Measurements from ENCODE around the gene ZBTB7C. TPM values are rescaled to one million over a fixed set of nuclear protein-coding genes. Genes with fewer than 3 reads are reported as not detected.

Gene ZBTB7C
- total RNA-seq, 1 donor from 2014 or later, result 0.61 TPM

- no peak for TF ChIP-seq CTCF (conservative IDR thresholded peaks at IDR 0.05)
- Mint-ChIP-seq H3K4me3 (no peak overlapping the region), H3K9me3 (peaks cover 10% of the 10 kb centered on the region), H3K4me1 (peaks cover 7% of the 10 kb centered on the region), H3K27me3 (ENCODE audit: low read depth) (no peaks in the 10 kb centered on the region), H3K27ac (ENCODE audit: unreplicated experiment) (no peak overlapping the region), H3K36me3 (ENCODE audit: low read depth) (peaks cover 2% of the 10 kb centered on the region)
- DNase-seq (ENCODE audit: low read depth, low spot score), result no peak
These were observed 170.5 kb downstream of the ZBTB7C start for GRCh38 chr18:48238636-48239035.

- DNase-seq (ENCODE audit: low read depth, low spot score), result no peak
- H3K27ac Mint-ChIP-seq (ENCODE audit: unreplicated experiment), result no peak overlapping the region
- TF ChIP-seq CTCF (conservative IDR thresholded peaks at IDR 0.05), result no peak
- no peaks in the 10 kb centered on the region for H3K36me3 Mint-ChIP-seq (ENCODE audit: low read depth)
- peaks cover 6% of the 10 kb centered on the region for H3K9me3 Mint-ChIP-seq
- H3K4me1 Mint-ChIP-seq, result peaks cover 7% of the 10 kb centered on the region
- H3K27me3 Mint-ChIP-seq (ENCODE audit: low read depth), result no peaks in the 10 kb centered on the region
- H3K4me3 Mint-ChIP-seq, result no peak overlapping the region
These were observed 171.0 kb downstream of the ZBTB7C start for GRCh38 chr18:48238206-48238605.

- TF ChIP-seq CTCF (conservative IDR thresholded peaks at IDR 0.05), result no peak
- Mint-ChIP-seq H3K4me3 (no peak overlapping the region), H3K36me3 (ENCODE audit: low read depth) (no peaks in the 10 kb centered on the region), H3K27ac (ENCODE audit: unreplicated experiment) (no peak overlapping the region), H3K27me3 (ENCODE audit: low read depth) (no peaks in the 10 kb centered on the region), H3K9me3 (peaks cover 5% of the 10 kb centered on the region), H3K4me1 (peaks cover 7% of the 10 kb centered on the region)
- DNase-seq (ENCODE audit: low read depth, low spot score), result no peak
These were observed 172.4 kb downstream of the ZBTB7C start for GRCh38 chr18:48236822-48237221.

- Mint-ChIP-seq H3K36me3 (ENCODE audit: low read depth) (no peaks in the 10 kb centered on the region), H3K4me1 (peaks cover 4% of the 10 kb centered on the region), H3K4me3 (no peak overlapping the region), H3K27me3 (ENCODE audit: low read depth) (peaks cover 6% of the 10 kb centered on the region), H3K9me3 (no peaks in the 10 kb centered on the region), H3K27ac (ENCODE audit: unreplicated experiment) (no peak overlapping the region)
- TF ChIP-seq CTCF (conservative IDR thresholded peaks at IDR 0.05), result peak; percentile 78
- peak; percentile 65 for DNase-seq (ENCODE audit: low read depth, low spot score)
These were observed 178.6 kb downstream of the ZBTB7C start for GRCh38 chr18:48230467-48231113.

- DNase-seq (ENCODE audit: low read depth, low spot score), result no peak
- no peak for TF ChIP-seq CTCF (conservative IDR thresholded peaks at IDR 0.05)
- peaks cover 4% of the 10 kb centered on the region for H3K4me1 Mint-ChIP-seq
- no peak overlapping the region for H3K27ac Mint-ChIP-seq (ENCODE audit: unreplicated experiment)
- peaks cover 6% of the 10 kb centered on the region for H3K27me3 Mint-ChIP-seq (ENCODE audit: low read depth)
- no peaks in the 10 kb centered on the region for H3K9me3 Mint-ChIP-seq
- no peak overlapping the region for H3K4me3 Mint-ChIP-seq
- H3K36me3 Mint-ChIP-seq (ENCODE audit: low read depth), result no peaks in the 10 kb centered on the region
These were observed 179.6 kb downstream of the ZBTB7C start for GRCh38 chr18:48229552-48229981.

All from neural crest cell (in vitro differentiated cells).